HepG2 (cell line): ENCODE results near the gene AKAP9. TPM values are rescaled to one million over a fixed set of nuclear protein-coding genes. Genes with fewer than 3 reads are reported as not detected.
A peak's percentile ranks its signal among the peaks of the same experiment; 100 is the strongest.

ENCODE experiments used
- BCL6 ChIP-seq: IDR thresholded peaks from 2 replicates; pipeline ENCODE4 v1.6.1; 2016; ENCODE audit warnings: missing genetic modification reagents, missing compliant biosample characterization
- BRD4 ChIP-seq: sonication (generic); formaldehyde crosslinking; IDR thresholded peaks from 2 replicates; pipeline ENCODE4 v1.4.0; 2020; ENCODE audit warnings: missing genetic modification reagents
- CENPX ChIP-seq: sonication (generic); formaldehyde crosslinking; IDR thresholded peaks from 2 replicates; pipeline ENCODE4 v1.9.0; 2021; ENCODE audit warnings: mild to moderate bottlenecking, missing genetic modification reagents, moderate library complexity
- HMG20A ChIP-seq: IDR thresholded peaks from 2 replicates; pipeline ENCODE4 v1.6.1; 2016; ENCODE audit warnings: borderline replicate concordance
- HMG20B ChIP-seq: conservative IDR thresholded peaks from 2 replicates; pipeline ENCODE4 v1.6.1; 2016; ENCODE audit warnings: missing genetic modification reagents, missing compliant biosample characterization
- SALL2 ChIP-seq: sonication (generic); formaldehyde crosslinking; IDR thresholded peaks from 2 replicates; pipeline ENCODE4 v1.8.1; 2023; ENCODE audit warnings: mild to moderate bottlenecking, missing genetic modification reagents, inconsistent platforms
- SMAD3 ChIP-seq: sonication (generic); formaldehyde crosslinking; IDR thresholded peaks from 2 replicates; pipeline ENCODE4 v1.4.0; 2020; ENCODE audit warnings: missing genetic modification reagents
- ZNF792 ChIP-seq: IDR thresholded peaks from 2 replicates; pipeline ENCODE4 v1.6.1; 2016
- polyA plus RNA-seq, 8 experiments: library from polyadenylated mRNA; depleted of rRNA in 3 of 8; stranded (reverse) in 7 of 8; unstranded in 1 of 8; fragments of >200 nt; fragmentation: Illumina TruSeq in 4 of 8; extraction: Trizol in 4 of 8; gene quantifications; 2 replicates each; pipeline versions ENCODE4 v1.2.1 to v1.2.3, GENCODE V29; 2011 to 2016; ENCODE audit warnings: low read depth in 4 of 8, missing spikeins in 1 of 8, mixed read lengths in 1 of 8; ENCODE audit not compliant: insufficient read depth in 1 of 8
- total RNA-seq, 5 experiments: library from RNA; depleted of rRNA; stranded (reverse); fragments of >200 nt; fragmentation: Illumina TruSeq; extraction: Trizol; gene quantifications; 2 replicates each; pipeline ENCODE4 v1.2.3, GENCODE V29; 2016; ENCODE audit warnings: low read depth in 1 of 5
- TF ChIP-seq, protein P1 (sequence below): sonication (generic); formaldehyde crosslinking; IDR thresholded peaks from 2 replicates; pipeline ENCODE4 v1.5.0; 2020; ENCODE audit warnings: missing genetic modification reagents
- TF ChIP-seq, protein P2 (sequence below): sonication (generic); formaldehyde crosslinking; IDR thresholded peaks from 2 replicates; pipeline ENCODE4 v1.8.0; 2022; ENCODE audit warnings: missing genetic modification reagents, mild to moderate bottlenecking, moderate library complexity, borderline replicate concordance
- TF ChIP-seq, protein P3 (sequence below): sonication (generic); formaldehyde crosslinking; IDR thresholded peaks from 2 replicates; pipeline ENCODE4 v1.4.0; 2020; ENCODE audit warnings: missing genetic modification reagents
- TF ChIP-seq, protein P4 (sequence below): sonication (generic); formaldehyde crosslinking; IDR thresholded peaks from 2 replicates; pipeline ENCODE4 v1.8.0; 2022; ENCODE audit warnings: missing genetic modification reagents, mild to moderate bottlenecking, inconsistent platforms, borderline replicate concordance
- TF ChIP-seq, protein P5 (sequence below): IDR thresholded peaks from 2 replicates; pipeline ENCODE4 v1.6.1; 2012; ENCODE audit warnings: inconsistent platforms
- TF ChIP-seq, protein P6 (sequence below): sonication (generic); formaldehyde crosslinking; IDR thresholded peaks from 2 replicates; pipeline ENCODE4 v1.5.1; 2020; ENCODE audit warnings: mild to moderate bottlenecking, moderate library complexity, missing genetic modification reagents
- TF ChIP-seq, protein P7 (sequence below): sonication (generic); formaldehyde crosslinking; IDR thresholded peaks from 2 replicates; pipeline ENCODE4 v1.5.0; 2020; ENCODE audit warnings: missing genetic modification reagents

Gene AKAP9
- total and polyA plus RNA-seq, 2 of the 13 experiments (the other 11 are each of a cell fraction or from before 2014, with no cell fraction given) = 27.6 to 33.1 TPM

DNA sequence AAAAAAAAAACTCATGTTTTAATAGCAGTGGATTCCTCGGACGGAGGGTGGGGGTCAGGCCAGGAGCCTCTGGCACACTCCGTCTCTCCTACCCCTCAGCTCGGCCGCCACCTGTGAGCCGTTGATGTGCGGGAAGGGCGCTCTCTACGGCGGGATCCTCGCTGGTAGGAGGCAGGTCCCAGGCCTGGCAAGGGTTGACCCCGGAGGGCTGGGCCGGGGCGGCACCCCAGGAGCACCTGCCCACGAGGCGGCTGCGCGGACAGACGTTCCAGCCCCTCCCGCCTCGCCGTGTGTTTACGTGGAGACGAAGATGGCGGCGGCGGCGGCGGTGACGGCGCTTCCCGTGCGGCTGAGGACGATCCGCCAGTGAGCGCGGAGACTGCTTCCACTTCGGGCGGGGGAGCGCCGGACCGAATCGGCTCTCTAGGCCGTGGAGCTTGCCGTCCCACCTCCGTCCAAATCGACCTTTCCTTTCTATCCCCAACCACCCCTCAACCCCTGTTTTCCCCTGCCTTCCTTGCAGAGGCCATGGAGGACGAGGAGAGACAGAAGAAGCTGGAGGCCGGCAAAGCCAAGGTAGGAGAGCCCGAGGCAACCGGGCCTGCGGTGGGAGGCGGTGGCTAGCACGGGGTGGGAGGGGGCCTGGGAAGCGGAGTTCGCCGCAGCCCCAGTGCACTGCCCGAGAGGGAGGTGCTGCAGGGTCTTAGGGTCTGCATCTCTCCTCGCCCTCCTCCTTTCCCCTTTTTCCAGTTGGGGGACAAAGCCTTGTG lies at the start of gene AKAP9 (continued):
- TF ChIP-seq SMAD3 (CRISPR knock-in tag) (0 out of 2 replicates have a peak, but pooled peaks have one; percentile 25), BRD4 (peak; percentile 95; the same call in 1 of the 2 replicates), CENPX (CRISPR knock-in tag) (no peak), BCL6 (CRISPR knock-in tag) (peak; percentile 43; the same call in 1 of the 2 replicates), SALL2 (CRISPR knock-in tag) (peak; percentile 46; the same call in 1 of the 2 replicates), HMG20A (0 out of 2 replicates have a peak, but pooled peaks have one; percentile 16), HMG20B (CRISPR knock-in tag) (0 out of 2 replicates have a peak, but pooled peaks have one; percentile 10), ZNF792 (peak; percentile 59; the same call in 1 of the 2 replicates)
- TF ChIP-seq, protein P1, sequence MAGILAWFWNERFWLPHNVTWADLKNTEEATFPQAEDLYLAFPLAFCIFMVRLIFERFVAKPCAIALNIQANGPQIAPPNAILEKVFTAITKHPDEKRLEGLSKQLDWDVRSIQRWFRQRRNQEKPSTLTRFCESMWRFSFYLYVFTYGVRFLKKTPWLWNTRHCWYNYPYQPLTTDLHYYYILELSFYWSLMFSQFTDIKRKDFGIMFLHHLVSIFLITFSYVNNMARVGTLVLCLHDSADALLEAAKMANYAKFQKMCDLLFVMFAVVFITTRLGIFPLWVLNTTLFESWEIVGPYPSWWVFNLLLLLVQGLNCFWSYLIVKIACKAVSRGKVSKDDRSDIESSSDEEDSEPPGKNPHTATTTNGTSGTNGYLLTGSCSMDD = no peak
- TF ChIP-seq, protein P2, sequence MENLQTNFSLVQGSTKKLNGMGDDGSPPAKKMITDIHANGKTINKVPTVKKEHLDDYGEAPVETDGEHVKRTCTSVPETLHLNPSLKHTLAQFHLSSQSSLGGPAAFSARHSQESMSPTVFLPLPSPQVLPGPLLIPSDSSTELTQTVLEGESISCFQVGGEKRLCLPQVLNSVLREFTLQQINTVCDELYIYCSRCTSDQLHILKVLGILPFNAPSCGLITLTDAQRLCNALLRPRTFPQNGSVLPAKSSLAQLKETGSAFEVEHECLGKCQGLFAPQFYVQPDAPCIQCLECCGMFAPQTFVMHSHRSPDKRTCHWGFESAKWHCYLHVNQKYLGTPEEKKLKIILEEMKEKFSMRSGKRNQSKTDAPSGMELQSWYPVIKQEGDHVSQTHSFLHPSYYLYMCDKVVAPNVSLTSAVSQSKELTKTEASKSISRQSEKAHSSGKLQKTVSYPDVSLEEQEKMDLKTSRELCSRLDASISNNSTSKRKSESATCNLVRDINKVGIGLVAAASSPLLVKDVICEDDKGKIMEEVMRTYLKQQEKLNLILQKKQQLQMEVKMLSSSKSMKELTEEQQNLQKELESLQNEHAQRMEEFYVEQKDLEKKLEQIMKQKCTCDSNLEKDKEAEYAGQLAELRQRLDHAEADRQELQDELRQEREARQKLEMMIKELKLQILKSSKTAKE (CRISPR knock-in tag) = peak; percentile 43; the same call in 1 of the 2 replicates
- TF ChIP-seq, protein P3, sequence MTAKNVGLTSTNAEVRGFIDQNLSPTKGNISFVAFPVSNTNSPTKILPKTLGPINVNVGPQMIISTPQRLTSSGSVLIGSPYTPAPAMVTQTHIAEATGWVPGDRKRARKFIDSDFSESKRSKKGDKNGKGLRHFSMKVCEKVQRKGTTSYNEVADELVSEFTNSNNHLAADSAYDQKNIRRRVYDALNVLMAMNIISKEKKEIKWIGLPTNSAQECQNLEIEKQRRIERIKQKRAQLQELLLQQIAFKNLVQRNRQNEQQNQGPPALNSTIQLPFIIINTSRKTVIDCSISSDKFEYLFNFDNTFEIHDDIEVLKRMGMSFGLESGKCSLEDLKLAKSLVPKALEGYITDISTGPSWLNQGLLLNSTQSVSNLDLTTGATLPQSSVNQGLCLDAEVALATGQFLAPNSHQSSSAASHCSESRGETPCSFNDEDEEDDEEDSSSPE (CRISPR knock-in tag) = peak; percentile 88
- TF ChIP-seq, protein P4, sequence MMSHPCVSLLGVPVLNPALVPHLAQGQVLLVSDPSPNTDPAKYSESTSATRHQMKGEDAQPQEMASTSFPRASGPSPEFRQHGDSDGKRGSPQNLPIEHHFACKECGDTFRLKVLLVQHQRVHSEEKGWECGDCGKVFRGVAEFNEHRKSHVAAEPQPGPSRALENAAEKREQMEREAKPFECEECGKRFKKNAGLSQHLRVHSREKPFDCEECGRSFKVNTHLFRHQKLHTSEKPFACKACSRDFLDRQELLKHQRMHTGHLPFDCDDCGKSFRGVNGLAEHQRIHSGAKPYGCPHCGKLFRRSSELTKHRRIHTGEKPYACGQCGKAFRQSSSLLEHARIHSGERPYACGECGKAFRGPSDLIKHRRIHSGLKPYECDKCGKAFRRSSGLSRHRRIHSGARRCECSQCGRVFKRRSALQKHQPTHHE (CRISPR knock-in tag) = no peak
- TF ChIP-seq, protein P5, sequence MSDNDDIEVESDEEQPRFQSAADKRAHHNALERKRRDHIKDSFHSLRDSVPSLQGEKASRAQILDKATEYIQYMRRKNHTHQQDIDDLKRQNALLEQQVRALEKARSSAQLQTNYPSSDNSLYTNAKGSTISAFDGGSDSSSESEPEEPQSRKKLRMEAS = peak; percentile 92
- TF ChIP-seq, protein P6, sequence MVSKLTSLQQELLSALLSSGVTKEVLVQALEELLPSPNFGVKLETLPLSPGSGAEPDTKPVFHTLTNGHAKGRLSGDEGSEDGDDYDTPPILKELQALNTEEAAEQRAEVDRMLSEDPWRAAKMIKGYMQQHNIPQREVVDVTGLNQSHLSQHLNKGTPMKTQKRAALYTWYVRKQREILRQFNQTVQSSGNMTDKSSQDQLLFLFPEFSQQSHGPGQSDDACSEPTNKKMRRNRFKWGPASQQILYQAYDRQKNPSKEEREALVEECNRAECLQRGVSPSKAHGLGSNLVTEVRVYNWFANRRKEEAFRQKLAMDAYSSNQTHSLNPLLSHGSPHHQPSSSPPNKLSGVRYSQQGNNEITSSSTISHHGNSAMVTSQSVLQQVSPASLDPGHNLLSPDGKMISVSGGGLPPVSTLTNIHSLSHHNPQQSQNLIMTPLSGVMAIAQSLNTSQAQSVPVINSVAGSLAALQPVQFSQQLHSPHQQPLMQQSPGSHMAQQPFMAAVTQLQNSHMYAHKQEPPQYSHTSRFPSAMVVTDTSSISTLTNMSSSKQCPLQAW (CRISPR knock-in tag) = peak; percentile 43; the same call in 1 of the 2 replicates
- TF ChIP-seq, protein P7, sequence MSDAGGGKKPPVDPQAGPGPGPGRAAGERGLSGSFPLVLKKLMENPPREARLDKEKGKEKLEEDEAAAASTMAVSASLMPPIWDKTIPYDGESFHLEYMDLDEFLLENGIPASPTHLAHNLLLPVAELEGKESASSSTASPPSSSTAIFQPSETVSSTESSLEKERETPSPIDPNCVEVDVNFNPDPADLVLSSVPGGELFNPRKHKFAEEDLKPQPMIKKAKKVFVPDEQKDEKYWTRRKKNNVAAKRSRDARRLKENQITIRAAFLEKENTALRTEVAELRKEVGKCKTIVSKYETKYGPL (CRISPR knock-in tag) = no peak
